B cell (primary cell): ENCODE data around the gene SDSL. TPM values are rescaled to one million over a fixed set of nuclear protein-coding genes. Genes with fewer than 3 reads are reported as not detected.

Experiments
- ATAC-seq: fragments of 200-7000 bp; cut with Tn5 transposase; one replicate; pipeline ENCODE4 v1.10.0; 2021; ENCODE audit warnings: low read depth, mild to moderate bottlenecking, moderate number of reproducible peaks, moderate library complexity
- CTCF ChIA-PET: fragments of 350-600 bp; sonication (Branson Sonifier 250); formaldehyde crosslinking; loops from one replicate; lab custom pipeline; 2021; ENCODE audit warnings: antibody characterized with exemption, inconsistent platforms; lab: Charles Lee
- POLR2A ChIA-PET: fragments of 350-600 bp; sonication (Branson Sonifier 250); formaldehyde crosslinking; loops from one replicate; lab custom pipeline; 2021; ENCODE audit warnings: antibody characterized with exemption; lab: Charles Lee
- DNase-seq: peaks from one replicate; pipeline ENCODE4 v3.0.0; 2013
- H2AFZ ChIP-seq: 2 replicates; pipeline ENCODE4 v1.6.1; 2012; ENCODE audit warnings: mild to moderate bottlenecking, low read depth, low read length; ENCODE audit not compliant: insufficient read depth, poor library complexity, severe bottlenecking
- H3K27ac ChIP-seq, 2 donors: 1 replicate in 1 of 2; 2 replicates in 1 of 2; pipeline ENCODE4 v1.5.1; 2012 to 2013; ENCODE audit warnings: low read length in 2 of 2, mild to moderate bottlenecking in 2 of 2, moderate library complexity in 1 of 2
- H3K27me3 ChIP-seq, 4 experiments: fragments of 200-600 bp in 1 of 4; sonication (generic) in 1 of 4; replicated peaks in 1 of 4; 1 replicate in 2 of 4; 2 replicates in 2 of 4; pipeline versions ENCODE4 v1.6.1 to v1.7.0; 2013 to 2016; ENCODE audit warnings: low read length in 3 of 4, mild to moderate bottlenecking in 2 of 4, mixed read lengths in 1 of 4, moderate library complexity in 1 of 4; ENCODE audit not compliant: insufficient read depth in 4 of 4, control insufficient read depth in 3 of 4; ENCODE audit errors: control extremely low read depth in 1 of 4
- H3K36me3 ChIP-seq, 2 experiments: replicated peaks in 1 of 2; 1 replicate in 1 of 2; 2 replicates in 1 of 2; pipeline versions ENCODE4 v1.6.1 to v1.7.1; 2013; ENCODE audit warnings: low read length in 1 of 2; ENCODE audit not compliant: insufficient read depth in 2 of 2, control insufficient read depth in 1 of 2; ENCODE audit errors: control extremely low read depth in 1 of 2, extremely low read depth in 1 of 2
- H3K4me1 ChIP-seq, 2 donors: fragments of 200-600 bp in 1 of 2; sonication (generic) in 1 of 2; 1 replicate in 1 of 2; 2 replicates in 1 of 2; pipeline versions ENCODE4 v1.5.1 to v1.6.1; 2013 to 2017; ENCODE audit warnings: low read length in 2 of 2; ENCODE audit not compliant: control insufficient read depth in 2 of 2, insufficient read depth in 2 of 2
- H3K4me2 ChIP-seq: replicated peaks from 2 replicates; pipeline ENCODE3; 2012; ENCODE audit warnings: mild to moderate bottlenecking, low read depth, low read length; ENCODE audit not compliant: poor library complexity, severe bottlenecking
- H3K4me3 ChIP-seq, 5 experiments: fragments of 200-600 bp in 1 of 5; sonication (generic) in 1 of 5; 1 replicate in 3 of 5; 2 replicates in 2 of 5; pipeline versions ENCODE4 v1.5.1 to v1.7.0; 2011 to 2016; ENCODE audit warnings: low read length in 4 of 5, mild to moderate bottlenecking in 4 of 5, low read depth in 2 of 5, control low read depth in 1 of 5, moderate library complexity in 1 of 5; ENCODE audit not compliant: insufficient read depth in 1 of 5; ENCODE audit errors: control extremely low read depth in 1 of 5, extremely low read depth in 1 of 5
- H3K79me2 ChIP-seq: fragments of 200-600 bp; sonication (generic); one replicate; pipeline ENCODE4 v1.6.0; 2016; ENCODE audit warnings: low read length; ENCODE audit not compliant: control insufficient read depth, insufficient read depth
- H3K9ac ChIP-seq: fragments of 200-600 bp; sonication (generic); 2 replicates; pipeline ENCODE4 v1.6.1; 2017; ENCODE audit warnings: mild to moderate bottlenecking, low read length, moderate library complexity
- H3K9me3 ChIP-seq, 3 donors: one replicate each; pipeline versions ENCODE4 v1.6.1 to v1.7.1; 2013; ENCODE audit warnings: low read length in 2 of 3; ENCODE audit not compliant: control insufficient read depth in 2 of 3, insufficient read depth in 1 of 3; ENCODE audit errors: control extremely low read depth in 1 of 3
- H4K20me1 ChIP-seq: 2 replicates; pipeline ENCODE4 v1.6.0; 2012; ENCODE audit warnings: mild to moderate bottlenecking, low read length; ENCODE audit not compliant: insufficient read depth, control insufficient read depth, poor library complexity, severe bottlenecking
- H3K27ac Mint-ChIP-seq: one replicate; pipeline ENCODE4 v1.8.0; 2021; ENCODE audit warnings: mixed read lengths
- H3K27me3 Mint-ChIP-seq: one replicate; pipeline ENCODE4 v1.8.0; 2021; ENCODE audit warnings: mixed read lengths
- H3K4me1 Mint-ChIP-seq: one replicate; pipeline ENCODE4 v1.8.0; 2021; ENCODE audit warnings: mixed read lengths
- H3K4me3 Mint-ChIP-seq: one replicate; pipeline ENCODE4 v1.8.0; 2021; ENCODE audit warnings: mixed read lengths
- H3K9me3 Mint-ChIP-seq: one replicate; pipeline ENCODE4 v1.8.0; 2022; ENCODE audit warnings: mixed read lengths; ENCODE audit not compliant: insufficient read depth
- EZH2 ChIP-seq: IDR thresholded peaks from 2 replicates; pipeline ENCODE4 v1.6.1; 2012; ENCODE audit warnings: borderline replicate concordance, low read depth, mild to moderate bottlenecking, moderate library complexity, low read length; ENCODE audit not compliant: insufficient read depth, poor library complexity, severe bottlenecking
- WGBS: methylation state at CpG from one replicate; pipeline ENCODE4 v1.1.5; 2013; ENCODE audit warnings: missing lambda C conversion rate; ENCODE audit not compliant: insufficient coverage; 5-methylcytosine and 5-hydroxymethylcytosine counted together
- intact Hi-C: fragments of 100-400 bp; cut with micrococcal nuclease; formaldehyde crosslinking; loops from one replicate; pipeline ENCODE4 v1.10.0; 2022
- polyA plus RNA-seq: library from polyadenylated mRNA; depleted of rRNA; stranded (reverse); fragments of >200 nt; gene quantifications from 2 replicates; pipeline ENCODE4 v1.2.3, GENCODE V29; 2012
- total RNA-seq, 2 donors: library from RNA; stranded (reverse); fragments of 120-200 nt in 1 of 2; gene quantifications; 1 replicate in 1 of 2; 2 replicates in 1 of 2; pipeline versions ENCODE4 v1.2.3 to v1.2.4, GENCODE V29; 2013 to 2022
- TF ChIP-seq, protein P1 (sequence below): fragments of 200-600 bp; IDR thresholded peaks from one replicate; pipeline ENCODE4 v1.8.0; 2022; ENCODE audit warnings: antibody characterized with exemption, mild to moderate bottlenecking

Gene SDSL
- total and polyA plus RNA-seq, 2 donors (not counting 1 experiment from before 2014, with no cell fraction given), result 0.15 to 0.64 TPM

DNA sequence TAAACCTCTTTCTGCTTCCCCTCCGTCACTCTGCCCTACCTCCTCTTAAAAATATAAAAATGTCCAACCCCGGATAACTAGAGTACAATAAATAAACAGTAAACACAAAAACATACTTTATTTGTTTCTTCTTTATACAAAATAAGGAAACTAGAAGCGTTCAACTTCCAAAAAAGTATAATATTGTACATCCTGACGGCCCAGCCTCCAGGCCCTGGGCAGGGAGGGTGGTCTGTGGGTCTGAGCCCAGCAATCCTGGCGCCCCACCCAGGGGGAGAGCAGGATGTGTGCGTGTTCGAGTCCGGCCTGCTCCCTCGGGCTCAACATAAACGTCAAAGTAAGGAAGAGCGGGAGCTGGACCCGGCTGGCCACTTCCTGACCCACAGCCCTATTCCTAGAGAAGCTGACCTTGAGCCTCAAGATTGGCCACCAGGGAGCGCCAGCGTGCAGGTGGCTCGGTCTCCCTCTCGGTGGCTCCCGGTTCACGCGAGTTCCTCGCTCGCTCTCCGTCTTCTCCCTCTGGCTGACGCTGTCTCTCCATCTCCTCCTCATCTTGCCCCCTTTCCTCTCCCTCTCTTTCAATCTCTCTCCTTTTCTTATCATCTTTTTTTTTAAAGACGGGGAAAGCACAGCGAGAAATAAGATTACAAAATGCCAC lies 40.1 kb downstream of the SDSL start:
- Mint-ChIP-seq H3K4me1 (peaks cover 30% of the 10 kb centered on the region), H3K27me3 (peaks cover 55% of the 10 kb centered on the region), H3K4me3 (peak overlapping the region; percentile 89), H3K27ac (peak overlapping the region; percentile 61), H3K9me3 (no peaks in the 10 kb centered on the region)
- TF ChIP-seq EZH2, result no peak
- TF ChIP-seq, protein P1, sequence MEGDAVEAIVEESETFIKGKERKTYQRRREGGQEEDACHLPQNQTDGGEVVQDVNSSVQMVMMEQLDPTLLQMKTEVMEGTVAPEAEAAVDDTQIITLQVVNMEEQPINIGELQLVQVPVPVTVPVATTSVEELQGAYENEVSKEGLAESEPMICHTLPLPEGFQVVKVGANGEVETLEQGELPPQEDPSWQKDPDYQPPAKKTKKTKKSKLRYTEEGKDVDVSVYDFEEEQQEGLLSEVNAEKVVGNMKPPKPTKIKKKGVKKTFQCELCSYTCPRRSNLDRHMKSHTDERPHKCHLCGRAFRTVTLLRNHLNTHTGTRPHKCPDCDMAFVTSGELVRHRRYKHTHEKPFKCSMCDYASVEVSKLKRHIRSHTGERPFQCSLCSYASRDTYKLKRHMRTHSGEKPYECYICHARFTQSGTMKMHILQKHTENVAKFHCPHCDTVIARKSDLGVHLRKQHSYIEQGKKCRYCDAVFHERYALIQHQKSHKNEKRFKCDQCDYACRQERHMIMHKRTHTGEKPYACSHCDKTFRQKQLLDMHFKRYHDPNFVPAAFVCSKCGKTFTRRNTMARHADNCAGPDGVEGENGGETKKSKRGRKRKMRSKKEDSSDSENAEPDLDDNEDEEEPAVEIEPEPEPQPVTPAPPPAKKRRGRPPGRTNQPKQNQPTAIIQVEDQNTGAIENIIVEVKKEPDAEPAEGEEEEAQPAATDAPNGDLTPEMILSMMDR, result peak; percentile 80
- peak overlapping the region; percentile 68 for H3K4me2 ChIP-seq
- 2% methylated on average over 19 of the region's 25 CpGs for WGBS
- intact Hi-C loops, result no loop called here
- peak overlapping the region in 3 of 5 experiments; percentile 32 to 36 (median 33) for H3K4me3 ChIP-seq
- DNase-seq, result peak; percentile 73
- H3K4me1 ChIP-seq, result peaks cover 36 to 39% of the 10 kb centered on the region in 2 donors
- H3K9me3 ChIP-seq, result peaks cover 0 to 32% (median 1%) of the 10 kb centered on the region in 3 donors
- H3K27ac ChIP-seq, result no peak overlapping the region
- H2AFZ ChIP-seq, result peak overlapping the region; percentile 62
- no peaks in the 10 kb centered on the region for H3K36me3 ChIP-seq
- no peak overlapping the region for H3K9ac ChIP-seq
- CTCF ChIA-PET, result interaction anchor here (0.7 to 2.1 kb wide), 7 partner anchors 11 to 483 kb away, joined by 3 to 5 read pairs (median 3); partner anchors contain the start of gene SLC8B1
- ATAC-seq, result peak; percentile 59
- no peaks in the 10 kb centered on the region for H4K20me1 ChIP-seq
- no peaks in the 10 kb centered on the region for H3K79me2 ChIP-seq
- H3K27me3 ChIP-seq, result peaks cover 0 to 78% (median 48%) of the 10 kb centered on the region in 4 experiments
- POLR2A ChIA-PET, result no interaction called here
